Measurements from ENCODE around the gene PDE8B. TPM values are rescaled to one million over a fixed set of nuclear protein-coding genes. Genes with fewer than 3 reads are reported as not detected.

PDE8B gene
- total and polyA plus RNA-seq, 2 donors from 2014 or later: 3.7 to 4.5 TPM

GRCh38 chr5:77204967-77205366 lies 5.5 kb upstream of the PDE8B start:
- Histone ChIP-seq H3K36me3 (ENCODE audit: control insufficient read depth in 2 of 3, insufficient read depth in 3 of 3, low read length in 3 of 3) (no peaks in the 10 kb centered on the region), H3K27ac (ENCODE audit: low read depth in 2 of 2, low read length in 2 of 2) (no peak overlapping the region), H3K9ac (ENCODE audit: low read length in 3 of 3) (no peak overlapping the region), H3K4me1 (ENCODE audit: control insufficient read depth in 2 of 3, insufficient read depth in 2 of 3, low read depth in 1 of 3, low read length in 3 of 3) (no peaks in the 10 kb centered on the region), H3K27me3 (ENCODE audit: control insufficient read depth, insufficient read depth, low read length) (no peaks in the 10 kb centered on the region), H3K4me3 (ENCODE audit: low read length in 3 of 3) (no peak overlapping the region), H3K9me3 (ENCODE audit: control insufficient read depth in 2 of 3, insufficient read depth in 1 of 3, low read length in 3 of 3) (no peaks in the 10 kb centered on the region)
- DNase-seq: no peak
- intact Hi-C loops (cut with DNase I): no loop called here
- FAIRE-seq: no peak
- TF ChIP-seq CTCF (IDR thresholded peaks at IDR 0.05; ENCODE audit: borderline replicate concordance, extremely low read depth, insufficient read depth): no peak

DNA sequence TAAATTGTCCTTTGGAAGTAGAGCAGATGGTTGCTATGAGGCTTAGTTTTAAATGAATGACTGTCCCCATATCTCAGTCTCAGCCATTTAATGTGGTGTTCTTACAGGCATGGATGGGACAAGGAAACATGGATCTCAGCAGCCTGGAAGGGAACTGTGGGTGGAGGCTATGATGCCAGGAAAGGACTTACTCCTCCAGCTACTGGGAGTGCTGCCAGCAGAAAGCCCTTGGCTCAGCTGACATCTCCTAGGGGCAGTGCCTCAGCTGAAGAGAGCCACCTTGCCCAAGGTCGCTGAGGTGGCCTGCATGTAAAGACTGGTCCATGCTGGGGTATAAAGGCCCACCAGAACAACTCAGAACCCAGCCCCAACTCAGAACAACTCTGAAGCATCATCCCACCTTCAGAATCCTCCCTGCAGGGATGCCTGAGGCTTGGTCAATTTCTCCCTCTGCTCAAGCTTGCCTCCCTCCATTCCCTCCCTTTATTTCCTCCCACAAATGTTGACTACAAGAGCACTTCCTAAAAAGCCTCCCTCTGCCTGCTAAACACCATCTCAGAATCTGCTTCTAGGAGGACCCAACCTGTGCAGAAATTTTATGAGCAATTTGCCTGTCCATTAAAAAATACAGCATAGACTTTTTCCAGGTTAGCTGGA lies 1.8 kb upstream of the PDE8B start:
- H3K36me3 ChIP-seq (ENCODE audit: control insufficient read depth in 2 of 3, insufficient read depth in 3 of 3, low read length in 3 of 3): no peaks in the 10 kb centered on the region
- intact Hi-C loops (cut with DNase I): no loop called here
- no peaks in the 10 kb centered on the region for H3K4me1 ChIP-seq (ENCODE audit: control insufficient read depth in 2 of 3, insufficient read depth in 2 of 3, low read depth in 1 of 3, low read length in 3 of 3)
- H3K4me3 ChIP-seq (ENCODE audit: low read length in 3 of 3): no peak overlapping the region
- TF ChIP-seq CTCF (IDR thresholded peaks at IDR 0.05; ENCODE audit: borderline replicate concordance, extremely low read depth, insufficient read depth): no peak
- FAIRE-seq (no peak), DNase-seq (no peak)
- H3K27me3 ChIP-seq (ENCODE audit: control insufficient read depth, insufficient read depth, low read length): peaks cover 7% of the 10 kb centered on the region
- no peak overlapping the region for H3K27ac ChIP-seq (ENCODE audit: low read depth in 2 of 2, low read length in 2 of 2)
- no peaks in the 10 kb centered on the region for H3K9me3 ChIP-seq (ENCODE audit: control insufficient read depth in 2 of 3, insufficient read depth in 1 of 3, low read length in 3 of 3)
- H3K9ac ChIP-seq (ENCODE audit: low read length in 3 of 3): no peak overlapping the region

DNA sequence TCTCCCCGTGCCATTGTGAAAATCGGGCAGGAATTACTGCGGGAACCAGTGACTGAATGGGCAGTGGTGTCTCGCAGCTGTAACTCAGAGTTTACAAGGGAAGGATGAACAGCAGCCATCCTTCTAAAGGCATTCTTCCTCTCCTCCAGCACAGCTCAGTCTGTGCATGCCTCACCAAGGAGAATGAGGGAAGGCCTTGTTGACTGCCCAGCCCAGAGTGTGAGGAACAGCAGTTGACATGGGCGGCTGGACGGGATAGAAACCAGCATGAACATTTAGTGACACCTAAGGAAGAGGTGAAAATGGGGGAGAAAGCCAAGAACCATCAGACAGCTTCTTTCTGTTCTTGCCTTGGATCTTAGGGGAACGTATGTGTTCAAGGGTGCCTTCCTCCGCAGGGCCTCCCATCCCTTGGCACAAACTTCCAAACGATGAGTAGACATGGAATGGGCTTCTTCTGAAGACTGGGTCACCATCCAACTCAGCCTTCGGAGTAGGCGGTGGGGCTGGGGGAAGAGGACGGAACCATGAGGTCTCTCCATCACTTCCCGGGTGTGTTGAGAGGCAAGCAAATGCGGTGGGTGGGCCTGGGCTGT lies 887 bp upstream of the PDE8B start:
- H3K9ac ChIP-seq (ENCODE audit: low read length in 3 of 3): no peak overlapping the region
- H3K4me3 ChIP-seq (ENCODE audit: low read length in 3 of 3): peak overlapping the region in 1 of 3 donors; percentile 6
- TF ChIP-seq CTCF (IDR thresholded peaks at IDR 0.05; ENCODE audit: borderline replicate concordance, extremely low read depth, insufficient read depth): no peak
- H3K27ac ChIP-seq (ENCODE audit: low read depth in 2 of 2, low read length in 2 of 2): no peak overlapping the region
- H3K27me3 ChIP-seq (ENCODE audit: control insufficient read depth, insufficient read depth, low read length): peaks cover 7% of the 10 kb centered on the region
- H3K4me1 ChIP-seq (ENCODE audit: control insufficient read depth in 2 of 3, insufficient read depth in 2 of 3, low read depth in 1 of 3, low read length in 3 of 3): no peaks in the 10 kb centered on the region
- DNase-seq: no peak
- no peaks in the 10 kb centered on the region for H3K9me3 ChIP-seq (ENCODE audit: control insufficient read depth in 2 of 3, insufficient read depth in 1 of 3, low read length in 3 of 3)
- no peaks in the 10 kb centered on the region for H3K36me3 ChIP-seq (ENCODE audit: control insufficient read depth in 2 of 3, insufficient read depth in 3 of 3, low read length in 3 of 3)
- intact Hi-C loops (cut with DNase I): no loop called here
- FAIRE-seq: no peak

All from kidney (tissue), 14 donors.